ENCODE measurements around the gene PEX1. TPM values are rescaled to one million over a fixed set of nuclear protein-coding genes. Genes with fewer than 3 reads are reported as not detected.

The PEX1 gene
- total and polyA plus RNA-seq, 2 donors (not counting 1 experiment from before 2014, with no cell fraction given) = 11.3 to 23.0 TPM

GRCh38 chr7:92437956-92438491 lies 90.3 kb downstream of the PEX1 start:
- Histone ChIP-seq H3K27ac (ENCODE audit: insufficient read depth, low read length) (no peak overlapping the region), H4K20me1 (ENCODE audit: control insufficient read depth, extremely low read depth, insufficient read depth, low read length) (no peaks in the 10 kb centered on the region), H3K9me3 (ENCODE audit: control insufficient read depth, insufficient read depth, low read depth, low read length) (no peaks in the 10 kb centered on the region), H3K4me3 (replicated peaks in 1 of 4; ENCODE audit: control extremely low read depth in 1 of 4, insufficient read depth in 1 of 4, low read depth in 3 of 4, low read length in 4 of 4) (no peak overlapping the region), H3K27me3 (ENCODE audit: control insufficient read depth, insufficient read depth, low read length) (peaks cover 13% of the 10 kb centered on the region), H2AFZ (ENCODE audit: low read length) (no peak overlapping the region), H3K36me3 (ENCODE audit: control insufficient read depth, insufficient read depth, low read length) (no peaks in the 10 kb centered on the region), H3K9ac (ENCODE audit: insufficient read depth, low read length) (no peak overlapping the region), H3K79me2 (ENCODE audit: control insufficient read depth, insufficient read depth, low read length) (no peaks in the 10 kb centered on the region), H3K4me1 (ENCODE audit: control insufficient read depth, extremely low read depth, insufficient read depth, low read length) (no peaks in the 10 kb centered on the region), H3K4me2 (ENCODE audit: extremely low read depth, insufficient read depth, low read length) (no peak overlapping the region)
- TF ChIP-seq EZH2 (IDR thresholded peaks at IDR 0.05; ENCODE audit: low read length, missing control alignments) = no peak
- TF ChIP-seq, protein P1, sequence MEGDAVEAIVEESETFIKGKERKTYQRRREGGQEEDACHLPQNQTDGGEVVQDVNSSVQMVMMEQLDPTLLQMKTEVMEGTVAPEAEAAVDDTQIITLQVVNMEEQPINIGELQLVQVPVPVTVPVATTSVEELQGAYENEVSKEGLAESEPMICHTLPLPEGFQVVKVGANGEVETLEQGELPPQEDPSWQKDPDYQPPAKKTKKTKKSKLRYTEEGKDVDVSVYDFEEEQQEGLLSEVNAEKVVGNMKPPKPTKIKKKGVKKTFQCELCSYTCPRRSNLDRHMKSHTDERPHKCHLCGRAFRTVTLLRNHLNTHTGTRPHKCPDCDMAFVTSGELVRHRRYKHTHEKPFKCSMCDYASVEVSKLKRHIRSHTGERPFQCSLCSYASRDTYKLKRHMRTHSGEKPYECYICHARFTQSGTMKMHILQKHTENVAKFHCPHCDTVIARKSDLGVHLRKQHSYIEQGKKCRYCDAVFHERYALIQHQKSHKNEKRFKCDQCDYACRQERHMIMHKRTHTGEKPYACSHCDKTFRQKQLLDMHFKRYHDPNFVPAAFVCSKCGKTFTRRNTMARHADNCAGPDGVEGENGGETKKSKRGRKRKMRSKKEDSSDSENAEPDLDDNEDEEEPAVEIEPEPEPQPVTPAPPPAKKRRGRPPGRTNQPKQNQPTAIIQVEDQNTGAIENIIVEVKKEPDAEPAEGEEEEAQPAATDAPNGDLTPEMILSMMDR (conservative IDR thresholded peaks at IDR 0.05 in 1 of 2, IDR thresholded peaks at IDR 0.05 in 1 of 2; ENCODE audit: low read depth in 1 of 2, low read length in 2 of 2) = no peak
- no peak for DNase-seq (ENCODE audit: low read depth in 2 of 2)

Other genes starting within 250 kb of the PEX1 start
- 25.9 and 32.4 TPM in 2 replicates for gene GATAD1, start 81.0 kb downstream of the PEX1 start, total RNA-seq
- 21.7 and 32.1 TPM in 2 replicates for gene GATAD1, start 81.0 kb downstream of the PEX1 start, polyA plus RNA-seq
- not detected in 2 replicates for gene ERVW-1, start 50.6 kb downstream of the PEX1 start, total RNA-seq
- gene ERVW-1, start 50.6 kb downstream of the PEX1 start, polyA plus RNA-seq = not detected in 2 replicates
- 10.3 and 12.2 TPM in 2 replicates for gene RBM48, start 275 bp upstream of the PEX1 start, total RNA-seq
- gene RBM48, start 275 bp upstream of the PEX1 start, polyA plus RNA-seq = 7.4 and 9.8 TPM in 2 replicates
- gene FAM133B, start 61.9 kb upstream of the PEX1 start, total RNA-seq = 13.6 and 20.3 TPM in 2 replicates
- gene FAM133B, start 61.9 kb upstream of the PEX1 start, polyA plus RNA-seq = 21.8 and 22.0 TPM in 2 replicates

Data from fibroblast of lung (primary cell).